HEK293 (cell line): ENCODE results near the gene ACACB.

Experiments used
- GLIS1 ChIP-seq: fragments of 450-650 bp; formaldehyde crosslinking; IDR thresholded peaks from 2 replicates; pipeline ENCODE4 v1.5.1; 2016; ENCODE audit warnings: missing biosample characterization, missing genetic modification characterization
- HIC1 ChIP-seq: fragments of 450-650 bp; formaldehyde crosslinking; IDR thresholded peaks from 2 replicates; pipeline ENCODE4 v1.5.1; 2016; ENCODE audit warnings: missing biosample characterization, missing genetic modification characterization
- IKZF3 ChIP-seq: fragments of 450-650 bp; IDR thresholded peaks from 2 replicates; pipeline ENCODE4 v1.5.0; 2018; ENCODE audit warnings: missing biosample characterization, mild to moderate bottlenecking, missing genetic modification characterization, moderate library complexity
- KLF7 ChIP-seq: fragments of 450-650 bp; formaldehyde crosslinking; IDR thresholded peaks from 2 replicates; pipeline ENCODE4 v1.5.1; 2016; ENCODE audit warnings: missing biosample characterization, missing genetic modification characterization, borderline replicate concordance
- KLF8 ChIP-seq: fragments of 450-650 bp; formaldehyde crosslinking; IDR thresholded peaks from 2 replicates; pipeline ENCODE4 v1.5.1; 2016; ENCODE audit warnings: missing biosample characterization, missing genetic modification characterization
- MYNN ChIP-seq: fragments of 450-650 bp; formaldehyde crosslinking; IDR thresholded peaks from 2 replicates; pipeline ENCODE4 v1.5.1; 2016; ENCODE audit warnings: missing biosample characterization, missing genetic modification characterization, borderline replicate concordance
- OSR2 ChIP-seq: fragments of 450-650 bp; formaldehyde crosslinking; IDR thresholded peaks from 2 replicates; pipeline ENCODE4 v1.5.1; 2016; ENCODE audit warnings: missing biosample characterization, missing genetic modification characterization
- PATZ1 ChIP-seq: fragments of 450-650 bp; formaldehyde crosslinking; IDR thresholded peaks from 2 replicates; pipeline ENCODE4 v1.5.1; 2016; ENCODE audit warnings: missing biosample characterization, missing genetic modification characterization
- SP2 ChIP-seq: fragments of 450-650 bp; formaldehyde crosslinking; IDR thresholded peaks from 2 replicates; pipeline ENCODE4 v1.5.1; 2016; ENCODE audit warnings: missing biosample characterization, missing genetic modification characterization
- TRIM28 ChIP-seq: IDR thresholded peaks from 2 replicates; pipeline ENCODE4 v1.6.1; 2011; ENCODE audit warnings: low read length, control low read depth, borderline replicate concordance
- TSHZ1 ChIP-seq: fragments of 450-650 bp; formaldehyde crosslinking; IDR thresholded peaks from 2 replicates; pipeline ENCODE4 v1.5.1; 2016; ENCODE audit warnings: missing biosample characterization, missing genetic modification characterization, borderline replicate concordance
- WT1 ChIP-seq: fragments of 450-650 bp; formaldehyde crosslinking; IDR thresholded peaks from 2 replicates; pipeline ENCODE4 v1.5.1; 2016; ENCODE audit warnings: missing biosample characterization, missing genetic modification characterization
- ZNF10 ChIP-seq: fragments of 450-650 bp; formaldehyde crosslinking; IDR thresholded peaks from 2 replicates; pipeline ENCODE4 v1.5.1; 2017; ENCODE audit warnings: missing biosample characterization, missing genetic modification characterization
- ZNF211 ChIP-seq: fragments of 450-650 bp; formaldehyde crosslinking; IDR thresholded peaks from 2 replicates; pipeline ENCODE4 v1.5.1; 2016; ENCODE audit warnings: low read depth, missing biosample characterization, missing genetic modification characterization
- ZNF221 ChIP-seq: fragments of 450-650 bp; formaldehyde crosslinking; IDR thresholded peaks from 2 replicates; pipeline ENCODE4 v1.5.1; 2017; ENCODE audit warnings: missing biosample characterization, missing genetic modification characterization, borderline replicate concordance
- ZNF302 ChIP-seq: fragments of 450-650 bp; formaldehyde crosslinking; IDR thresholded peaks from 2 replicates; pipeline ENCODE4 v1.5.1; 2016; ENCODE audit warnings: missing biosample characterization, missing genetic modification characterization, low read depth
- ZNF311 ChIP-seq: fragments of 450-650 bp; formaldehyde crosslinking; IDR thresholded peaks from 2 replicates; pipeline ENCODE4 v1.5.1; 2017; ENCODE audit warnings: missing biosample characterization, missing genetic modification characterization, borderline replicate concordance
- ZNF449 ChIP-seq: fragments of 450-650 bp; formaldehyde crosslinking; IDR thresholded peaks from 2 replicates; pipeline ENCODE4 v1.5.1; 2017; ENCODE audit warnings: missing biosample characterization, mild to moderate bottlenecking, missing genetic modification characterization, moderate library complexity
- ZNF544 ChIP-seq: fragments of 450-650 bp; formaldehyde crosslinking; IDR thresholded peaks from 2 replicates; pipeline ENCODE4 v1.5.0; 2017; ENCODE audit warnings: missing biosample characterization, missing genetic modification characterization
- ZNF548 ChIP-seq: fragments of 450-650 bp; formaldehyde crosslinking; IDR thresholded peaks from 2 replicates; pipeline ENCODE4 v1.5.1; 2016; ENCODE audit warnings: missing biosample characterization, missing genetic modification characterization
- ZNF624 ChIP-seq: fragments of 450-650 bp; formaldehyde crosslinking; IDR thresholded peaks from 2 replicates; pipeline ENCODE4 v1.5.1; 2017; ENCODE audit warnings: missing biosample characterization, missing genetic modification characterization
- ZNF626 ChIP-seq: fragments of 450-650 bp; sonication (Bioruptor Pico); formaldehyde crosslinking; IDR thresholded peaks from 2 replicates; pipeline ENCODE4 v1.5.1; 2018; ENCODE audit warnings: missing biosample characterization, missing genetic modification characterization, inconsistent platforms
- TF ChIP-seq, protein P1 (sequence below): fragments of 450-650 bp; formaldehyde crosslinking; IDR thresholded peaks from 2 replicates; pipeline ENCODE4 v1.5.1; 2016; ENCODE audit warnings: missing biosample characterization, missing genetic modification characterization
- TF ChIP-seq, protein P2 (sequence below): fragments of 450-650 bp; formaldehyde crosslinking; optimal IDR thresholded peaks from 2 replicates; pipeline ENCODE3; 2016; ENCODE audit warnings: missing biosample characterization, mild to moderate bottlenecking, missing genetic modification characterization
- TF ChIP-seq, protein P3 (sequence below): fragments of 450-650 bp; formaldehyde crosslinking; IDR thresholded peaks from 2 replicates; pipeline ENCODE4 v1.5.1; 2016; ENCODE audit warnings: missing biosample characterization, missing genetic modification characterization

The ACACB gene

GRCh38 chr12:109304485-109304884 is 188.1 kb downstream of the ACACB start (continued):
- peak; percentile 49; the same call in 1 of the 2 replicates for TF ChIP-seq WT1
- no peak for TF ChIP-seq ZNF449
- TF ChIP-seq, protein P1, sequence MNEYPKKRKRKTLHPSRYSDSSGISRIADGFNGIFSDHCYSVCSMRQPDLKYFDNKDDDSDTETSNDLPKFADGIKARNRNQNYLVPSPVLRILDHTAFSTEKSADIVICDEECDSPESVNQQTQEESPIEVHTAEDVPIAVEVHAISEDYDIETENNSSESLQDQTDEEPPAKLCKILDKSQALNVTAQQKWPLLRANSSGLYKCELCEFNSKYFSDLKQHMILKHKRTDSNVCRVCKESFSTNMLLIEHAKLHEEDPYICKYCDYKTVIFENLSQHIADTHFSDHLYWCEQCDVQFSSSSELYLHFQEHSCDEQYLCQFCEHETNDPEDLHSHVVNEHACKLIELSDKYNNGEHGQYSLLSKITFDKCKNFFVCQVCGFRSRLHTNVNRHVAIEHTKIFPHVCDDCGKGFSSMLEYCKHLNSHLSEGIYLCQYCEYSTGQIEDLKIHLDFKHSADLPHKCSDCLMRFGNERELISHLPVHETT (tag by site-specific recombination), result no peak
- no peak for TF ChIP-seq MYNN (tag by site-specific recombination)
- TF ChIP-seq ZNF626, result no peak
- TF ChIP-seq, protein P2, sequence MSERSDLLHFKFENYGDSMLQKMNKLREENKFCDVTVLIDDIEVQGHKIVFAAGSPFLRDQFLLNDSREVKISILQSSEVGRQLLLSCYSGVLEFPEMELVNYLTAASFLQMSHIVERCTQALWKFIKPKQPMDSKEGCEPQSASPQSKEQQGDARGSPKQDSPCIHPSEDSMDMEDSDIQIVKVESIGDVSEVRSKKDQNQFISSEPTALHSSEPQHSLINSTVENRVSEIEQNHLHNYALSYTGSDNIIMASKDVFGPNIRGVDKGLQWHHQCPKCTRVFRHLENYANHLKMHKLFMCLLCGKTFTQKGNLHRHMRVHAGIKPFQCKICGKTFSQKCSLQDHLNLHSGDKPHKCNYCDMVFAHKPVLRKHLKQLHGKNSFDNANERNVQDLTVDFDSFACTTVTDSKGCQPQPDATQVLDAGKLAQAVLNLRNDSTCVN (tag by site-specific recombination), result no peak
- no peak; the same call in none of the 2 replicates for TF ChIP-seq IKZF3 (tag by site-specific recombination)
- no peak for TF ChIP-seq ZNF311 (tag by site-specific recombination)
- TF ChIP-seq KLF8 (tag by site-specific recombination), result no peak
- TF ChIP-seq ZNF221 (tag by site-specific recombination), result no peak
- no peak for TF ChIP-seq HIC1
- no peak for TF ChIP-seq ZNF624 (tag by site-specific recombination)
- TF ChIP-seq TRIM28, result no peak
- peak; percentile 97 for TF ChIP-seq OSR2
- TF ChIP-seq ZNF211, result no peak
- no peak for TF ChIP-seq KLF7 (tag by site-specific recombination)
- no peak for TF ChIP-seq ZNF302
- TF ChIP-seq GLIS1 (tag by site-specific recombination), result peak; percentile 73
- TF ChIP-seq ZNF548 (tag by site-specific recombination), result no peak
- peak; percentile 58 for TF ChIP-seq SP2 (tag by site-specific recombination)
- peak; percentile 48; the same call in 1 of the 2 replicates for TF ChIP-seq TSHZ1
- TF ChIP-seq, protein P3, sequence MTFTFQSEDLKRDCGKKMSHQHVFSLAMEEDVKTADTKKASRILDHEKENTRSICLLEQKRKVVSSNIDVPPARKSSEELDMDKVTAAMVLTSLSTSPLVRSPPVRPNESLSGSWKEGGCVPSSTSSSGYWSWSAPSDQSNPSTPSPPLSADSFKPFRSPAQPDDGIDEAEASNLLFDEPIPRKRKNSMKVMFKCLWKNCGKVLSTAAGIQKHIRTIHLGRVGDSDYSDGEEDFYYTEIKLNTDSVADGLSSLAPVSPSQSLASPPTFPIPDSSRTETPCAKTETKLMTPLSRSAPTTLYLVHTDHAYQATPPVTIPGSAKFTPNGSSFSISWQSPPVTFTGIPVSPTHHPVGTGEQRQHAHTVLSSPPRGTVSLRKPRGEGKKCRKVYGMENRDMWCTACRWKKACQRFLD, result no peak
- no peak for TF ChIP-seq ZNF10 (tag by site-specific recombination)
- TF ChIP-seq ZNF544 (tag by site-specific recombination), result no peak
- peak; percentile 70; the same call in 1 of the 2 replicates for TF ChIP-seq PATZ1 (tag by site-specific recombination)
